Left renal pelvis (tissue), 4 donors: ENCODE data around the gene RANBP3. TPM values are rescaled to one million over a fixed set of nuclear protein-coding genes. Genes with fewer than 3 reads are reported as not detected.
"Not testable (repeated sequence)": the region's sequence is repeated elsewhere in the genome, so short reads cannot be mapped to it uniquely, and the experiment has no call there.

Experiments used
- DNase-seq, 4 donors: peaks; one replicate each; pipeline ENCODE4 v3.0.0-alpha.2; 2013; ENCODE audit warnings: low read depth in 4 of 4, low spot score in 3 of 4
- polyA plus RNA-seq, 4 donors: library from polyadenylated mRNA; unstranded; fragments of 120-200 nt; gene quantifications; one replicate each; pipeline ENCODE4 v1.2.1, GENCODE V29; 2013; ENCODE audit not compliant: insufficient read length in 4 of 4

RANBP3 gene, protein sequence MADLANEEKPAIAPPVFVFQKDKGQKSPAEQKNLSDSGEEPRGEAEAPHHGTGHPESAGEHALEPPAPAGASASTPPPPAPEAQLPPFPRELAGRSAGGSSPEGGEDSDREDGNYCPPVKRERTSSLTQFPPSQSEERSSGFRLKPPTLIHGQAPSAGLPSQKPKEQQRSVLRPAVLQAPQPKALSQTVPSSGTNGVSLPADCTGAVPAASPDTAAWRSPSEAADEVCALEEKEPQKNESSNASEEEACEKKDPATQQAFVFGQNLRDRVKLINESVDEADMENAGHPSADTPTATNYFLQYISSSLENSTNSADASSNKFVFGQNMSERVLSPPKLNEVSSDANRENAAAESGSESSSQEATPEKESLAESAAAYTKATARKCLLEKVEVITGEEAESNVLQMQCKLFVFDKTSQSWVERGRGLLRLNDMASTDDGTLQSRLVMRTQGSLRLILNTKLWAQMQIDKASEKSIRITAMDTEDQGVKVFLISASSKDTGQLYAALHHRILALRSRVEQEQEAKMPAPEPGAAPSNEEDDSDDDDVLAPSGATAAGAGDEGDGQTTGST
- 10 to 100 TPM; 65.6 to 76.8 (median 69.5) TPM for polyA plus RNA-seq

DNA sequence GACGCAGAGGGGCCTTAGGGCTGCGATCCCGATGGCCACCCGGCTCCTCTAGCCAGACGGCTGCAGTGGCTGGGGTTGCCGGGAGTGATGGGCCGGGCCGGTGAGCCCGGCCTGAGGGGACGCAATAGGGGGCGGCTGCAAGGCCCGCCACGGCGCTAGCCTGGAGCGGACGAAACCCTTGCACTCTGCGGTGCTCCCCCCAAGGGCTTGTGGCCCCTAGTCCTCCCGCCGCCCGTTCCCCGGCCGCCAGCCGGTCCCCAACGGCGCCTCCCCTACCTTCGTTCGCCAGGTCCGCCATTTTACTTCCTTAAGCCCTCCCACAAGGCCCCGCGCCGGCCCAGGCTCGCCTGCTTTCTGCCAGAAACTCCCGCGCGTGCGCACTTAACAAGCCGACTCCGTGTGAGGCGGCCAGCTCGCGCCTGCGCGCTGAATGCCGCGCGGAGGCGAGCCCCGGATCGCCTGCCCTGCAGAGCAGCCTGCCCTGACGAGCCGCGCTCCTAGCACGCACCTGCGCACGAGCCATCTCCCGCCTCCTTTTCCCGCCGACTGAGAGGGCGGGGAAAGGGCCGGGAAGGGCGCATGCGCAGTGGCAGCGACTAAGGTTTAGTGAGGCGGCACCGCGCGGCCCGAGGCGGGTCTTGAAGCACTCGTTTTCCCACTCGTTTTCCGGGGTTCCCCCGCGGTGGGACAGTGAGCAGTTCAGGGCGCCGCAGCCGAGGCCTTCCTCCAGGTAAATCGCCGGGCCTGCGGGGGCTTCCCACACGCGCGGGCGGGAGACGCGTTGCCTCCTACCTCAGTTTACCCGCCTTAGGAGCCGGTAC is at the start of gene RANBP3:
Gene RANBP3, minus strand, starts transcription at position 356 of the 821 bp plus-strand sequence. Its CDS starts 58 bp downstream, at position 298.
- DNase-seq, result peak; percentile 98 to 99 (median 98)

- no peak for DNase-seq
These were observed 48.7 kb upstream of the RANBP3 start for GRCh38 chr19:6026390-6027227.

GRCh38 chr19:6024756-6025155 is 46.8 kb upstream of the RANBP3 start:
- DNase-seq, result not testable (repeated sequence)

GRCh38 chr19:6023936-6024335 is 46.0 kb upstream of the RANBP3 start:
- DNase-seq, result no peak

- DNase-seq, result no peak
These were observed 45.2 kb upstream of the RANBP3 start for GRCh38 chr19:6023085-6023682.

- no peak for DNase-seq
These were observed 44.7 kb upstream of the RANBP3 start for GRCh38 chr19:6022570-6023064.

DNA sequence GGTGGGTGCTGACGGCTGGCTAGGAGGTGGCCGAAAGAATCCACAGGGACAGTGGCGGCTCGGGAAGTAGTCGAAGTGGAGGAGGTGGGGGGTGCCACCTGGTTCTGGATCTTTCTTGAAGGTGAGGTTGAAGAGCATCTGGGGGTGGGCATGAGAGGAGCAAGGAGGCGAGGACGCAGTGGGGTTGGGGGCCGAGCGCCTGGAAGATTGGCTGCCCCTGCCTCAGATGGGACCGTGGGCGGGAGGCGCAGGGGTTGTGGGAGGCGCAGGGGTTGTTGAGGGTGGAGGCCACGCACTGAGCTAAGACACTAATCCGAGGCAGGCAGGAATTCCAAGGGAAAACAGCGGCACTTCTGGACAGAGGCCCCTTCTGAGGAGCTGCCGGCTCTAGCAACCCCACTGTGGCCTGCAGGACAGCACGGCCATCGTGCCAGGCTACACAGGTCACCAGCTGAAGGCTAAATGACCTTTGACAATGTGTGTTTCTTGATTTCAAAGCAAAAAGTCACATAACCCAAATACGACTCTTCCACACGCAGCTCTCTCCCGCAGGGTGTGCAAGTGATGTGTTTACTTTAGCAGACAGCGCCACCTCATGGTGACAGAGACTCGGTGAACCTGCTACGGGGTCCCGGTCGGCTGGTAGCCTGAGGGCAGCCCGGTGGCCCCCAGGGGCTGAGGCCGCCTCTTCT is 44.1 kb upstream of the RANBP3 start:
- DNase-seq, result peak; percentile 53 to 76 (median 72)

- DNase-seq, result no peak
These were observed 43.2 kb upstream of the RANBP3 start for GRCh38 chr19:6020972-6021805.

GRCh38 chr19:6020166-6020882 is 42.4 kb upstream of the RANBP3 start:
- no peak for DNase-seq

GRCh38 chr19:6018786-6019185 is 40.8 kb upstream of the RANBP3 start:
- DNase-seq, result no peak

DNA sequence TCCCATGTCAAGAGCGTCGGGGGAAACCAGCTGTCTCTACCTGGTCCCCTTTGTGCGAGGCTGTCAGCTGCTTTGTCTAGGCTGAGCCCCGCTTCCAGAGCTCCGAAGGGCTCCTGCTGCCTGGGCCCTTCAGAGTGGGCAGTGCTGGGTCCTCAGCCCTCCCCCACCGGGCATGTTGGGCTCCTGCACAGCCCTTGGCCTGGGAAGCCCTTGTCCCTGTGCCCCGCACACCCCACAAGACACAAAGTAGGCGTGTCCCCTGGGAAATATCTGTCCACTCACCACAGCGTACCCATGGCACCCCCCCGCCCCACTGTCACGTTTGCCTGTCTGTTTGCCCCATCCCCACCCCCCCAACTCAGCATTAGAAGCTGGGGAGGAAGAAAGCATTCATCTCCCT is 39.6 kb upstream of the RANBP3 start:
- no peak for DNase-seq

- no peak for DNase-seq
These were observed 38.1 kb upstream of the RANBP3 start for GRCh38 chr19:6015841-6016545.

DNA sequence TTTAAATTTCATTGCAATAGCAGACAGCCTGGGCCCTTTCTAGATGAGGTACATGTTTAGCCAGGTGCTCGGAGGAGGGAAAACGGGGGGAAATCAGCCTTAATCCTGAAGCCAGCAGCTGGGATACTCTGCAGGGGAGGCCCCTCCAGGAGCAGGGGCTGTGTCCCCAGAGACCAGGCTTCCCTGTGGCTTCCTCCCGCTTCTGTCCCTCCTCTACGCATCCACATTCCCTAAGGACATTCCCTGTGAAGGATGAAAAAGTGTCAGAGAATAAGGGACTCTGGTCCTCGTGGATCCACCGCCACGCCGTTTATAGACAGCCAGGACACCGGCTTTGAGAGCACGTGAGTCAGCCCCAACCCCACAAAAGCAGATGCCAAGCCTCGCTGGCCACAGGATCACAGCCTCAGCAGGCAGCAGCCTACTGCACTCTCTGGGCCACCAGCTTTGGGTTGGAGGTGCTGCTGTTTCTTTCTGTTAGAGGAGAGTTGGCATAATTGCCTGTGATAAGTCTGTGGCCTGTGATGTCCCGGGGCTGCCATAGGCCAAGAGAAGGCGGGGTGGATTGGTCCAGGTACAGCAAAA is 36.7 kb upstream of the RANBP3 start:
- no peak for DNase-seq

DNA sequence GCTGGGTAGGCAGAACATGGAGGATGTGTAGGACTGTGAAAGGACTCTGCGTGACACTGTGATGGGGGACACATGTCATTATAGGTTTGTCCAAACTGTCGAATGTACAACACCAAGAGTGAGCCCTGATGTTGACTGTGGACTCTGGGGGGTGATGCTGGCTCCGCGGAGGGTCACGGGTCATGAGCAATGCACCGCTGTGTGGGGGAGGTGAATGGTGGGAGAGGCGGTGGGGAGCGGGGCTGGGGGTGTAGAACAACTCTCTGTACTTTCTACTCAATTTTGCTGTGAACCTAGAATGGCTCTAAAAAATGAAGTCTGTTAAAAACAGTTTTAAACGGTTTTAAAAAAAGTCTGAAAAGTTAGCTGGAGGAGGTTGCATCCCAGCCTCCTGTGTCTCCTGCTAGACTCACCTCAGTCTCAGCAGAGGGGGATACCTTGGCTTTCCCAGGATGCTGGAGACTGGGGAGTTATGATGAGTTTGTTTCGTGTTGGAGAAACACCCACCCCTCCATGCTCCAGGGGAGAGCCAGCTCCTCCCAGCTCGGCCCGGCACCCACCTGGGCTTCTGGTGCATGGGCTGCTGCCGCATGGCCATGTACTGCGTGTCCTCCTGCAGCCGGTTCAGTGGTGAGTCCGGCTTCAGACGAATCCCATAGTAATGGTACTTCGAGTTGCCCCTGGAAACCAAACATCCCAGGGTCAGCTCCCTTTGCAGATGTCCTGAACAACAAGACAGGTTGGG is 34.7 kb upstream of the RANBP3 start:
- DNase-seq, result no peak

DNA sequence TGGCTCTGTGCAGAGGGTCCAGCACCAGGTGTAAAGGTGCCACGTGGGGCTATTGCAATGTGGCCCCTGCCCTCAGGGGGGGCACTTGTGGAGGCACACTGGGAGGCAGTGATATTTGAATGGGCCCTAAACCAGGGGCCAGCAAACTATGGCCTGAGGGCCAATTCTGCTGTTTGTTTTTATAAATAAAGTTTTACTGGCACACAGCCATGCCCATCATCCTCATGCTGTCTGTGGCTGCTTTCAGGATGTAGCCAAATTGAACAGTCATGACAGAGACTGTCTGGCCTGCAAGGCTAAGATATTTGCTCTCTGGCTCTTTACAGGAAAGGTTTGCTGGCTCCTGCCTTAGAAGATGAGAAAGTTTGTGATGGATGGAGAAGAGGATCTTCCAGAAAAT is 33.9 kb upstream of the RANBP3 start:
- no peak for DNase-seq

GRCh38 chr19:6011206-6011605 is 33.3 kb upstream of the RANBP3 start:
- DNase-seq, result no peak
